ENCODE results near the gene UQCC2.

Gene UQCC2

DNA sequence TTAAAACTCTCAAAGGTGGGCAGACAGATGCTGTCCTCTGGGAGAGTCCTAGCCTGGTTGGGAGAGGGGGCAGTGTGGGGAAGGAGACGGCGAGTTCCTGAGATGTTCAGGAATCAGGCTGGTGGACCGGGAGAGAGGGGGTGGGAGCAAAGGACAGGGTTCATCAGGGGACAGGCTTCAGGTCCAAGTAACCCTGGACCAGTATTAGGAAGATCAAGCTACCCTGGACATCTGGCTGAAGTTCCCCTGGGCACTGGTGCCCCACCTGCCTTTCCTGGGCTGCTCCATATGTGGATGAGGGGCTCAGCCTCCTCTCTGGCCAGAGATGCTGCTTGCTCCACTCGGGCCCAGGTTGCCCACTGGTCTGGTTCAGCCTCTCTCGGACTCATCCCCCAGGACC, 36.3 kb upstream of the UQCC2 start:
- H3K9me3 Mint-ChIP-seq = no peaks in the 10 kb centered on the region
- H3K27me3 Mint-ChIP-seq = no peaks in the 10 kb centered on the region
- H3K4me3 Mint-ChIP-seq = no peak overlapping the region
- H3K36me3 Mint-ChIP-seq (ENCODE audit: low read depth) = no peaks in the 10 kb centered on the region
- H3K27ac Mint-ChIP-seq = no peak overlapping the region
- H3K4me1 Mint-ChIP-seq (ENCODE audit: low read depth) = peaks cover 3% of the 10 kb centered on the region

DNA sequence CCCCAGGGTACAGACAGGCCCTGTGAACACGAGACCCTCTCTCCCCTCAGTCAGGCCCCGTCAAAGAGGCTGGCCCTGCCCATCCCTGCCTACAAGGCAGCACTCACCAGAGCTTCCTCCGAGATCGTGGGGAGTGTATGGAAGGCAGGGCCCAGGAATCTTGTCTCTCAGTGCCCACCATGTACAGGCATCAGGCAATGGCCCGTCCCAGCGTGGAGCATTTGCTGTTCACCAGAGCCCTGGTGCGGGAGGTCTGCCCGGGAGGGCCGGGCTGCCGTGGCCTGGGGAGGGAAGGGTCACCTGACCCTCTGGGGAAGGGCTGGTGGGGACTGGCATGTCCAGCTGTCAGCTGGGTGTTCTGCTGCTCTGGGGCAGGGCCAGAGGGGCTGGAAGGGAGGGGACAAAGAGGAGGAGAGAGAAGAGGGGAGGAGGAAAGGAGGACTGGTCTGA, 35.2 kb upstream of the UQCC2 start, which contains the start of gene IP6K3:
Gene IP6K3, minus strand, starts transcription at position 255 of the 450 bp plus-strand sequence. CDS start 11,429 bp downstream, outside the sequence.
- Mint-ChIP-seq H3K36me3 (ENCODE audit: low read depth) (no peaks in the 10 kb centered on the region), H3K4me3 (no peak within 1 kb of the TSS), H3K27me3 (no peaks in the 10 kb centered on the region), H3K4me1 (ENCODE audit: low read depth) (peaks cover 3% of the 10 kb centered on the region), H3K27ac (no peak within 1 kb of the TSS), H3K9me3 (no peaks in the 10 kb centered on the region)

DNA sequence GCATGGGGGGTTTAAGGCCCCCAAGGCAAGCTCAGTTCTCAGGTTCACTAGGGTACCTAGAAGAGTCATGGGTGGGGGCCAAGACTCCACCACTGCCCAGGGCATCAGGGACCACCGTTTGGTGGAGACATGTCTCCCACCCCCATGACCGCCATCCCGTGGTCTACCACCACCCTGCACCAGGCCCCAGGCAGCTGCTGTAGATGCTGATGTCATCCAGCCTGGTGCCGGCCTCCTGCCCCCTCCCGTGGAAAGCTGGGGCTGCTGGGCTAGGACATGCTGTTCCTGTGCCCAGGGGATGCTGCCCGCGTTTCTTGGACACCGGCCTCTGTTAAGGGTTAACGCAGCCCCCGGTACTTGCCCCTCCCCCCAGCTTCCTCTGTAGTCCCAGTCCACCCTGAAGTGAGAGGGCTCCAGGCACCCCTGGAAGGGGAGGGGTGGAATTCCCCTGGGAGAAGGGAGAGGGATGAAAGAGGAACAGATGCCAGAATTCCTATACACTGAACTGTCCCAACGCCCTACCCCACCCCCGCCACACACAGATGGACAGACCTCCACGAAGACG, 34.6 kb upstream of the UQCC2 start:
- no peaks in the 10 kb centered on the region for H3K27me3 Mint-ChIP-seq
- no peaks in the 10 kb centered on the region for H3K9me3 Mint-ChIP-seq
- no peak overlapping the region for H3K4me3 Mint-ChIP-seq
- no peak overlapping the region for H3K27ac Mint-ChIP-seq
- H3K36me3 Mint-ChIP-seq (ENCODE audit: low read depth) = no peaks in the 10 kb centered on the region
- H3K4me1 Mint-ChIP-seq (ENCODE audit: low read depth) = peaks cover 3% of the 10 kb centered on the region

DNA sequence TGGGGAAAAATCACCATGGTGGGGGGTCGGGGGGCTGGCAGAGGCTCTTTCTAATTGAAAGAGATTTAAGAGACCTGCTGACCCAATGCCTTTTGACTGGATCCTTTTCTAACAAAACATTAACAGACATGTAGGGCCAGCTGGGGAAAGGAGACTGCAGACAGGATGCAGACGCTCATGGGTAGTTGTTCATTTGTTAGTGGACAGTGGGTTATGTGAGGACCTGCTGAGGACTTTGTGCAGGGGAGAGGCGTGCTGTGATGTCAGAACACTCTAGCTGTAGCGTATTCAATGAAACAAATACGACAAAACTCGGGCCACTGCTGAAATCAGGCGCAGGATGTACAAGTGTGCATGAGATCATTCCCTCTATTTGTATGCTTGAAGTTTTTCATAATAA, 34.0 kb upstream of the UQCC2 start:
- Mint-ChIP-seq H3K27me3 (no peaks in the 10 kb centered on the region), H3K4me1 (ENCODE audit: low read depth) (peaks cover 3% of the 10 kb centered on the region), H3K4me3 (no peak overlapping the region), H3K27ac (no peak overlapping the region), H3K36me3 (ENCODE audit: low read depth) (no peaks in the 10 kb centered on the region), H3K9me3 (no peaks in the 10 kb centered on the region)

DNA sequence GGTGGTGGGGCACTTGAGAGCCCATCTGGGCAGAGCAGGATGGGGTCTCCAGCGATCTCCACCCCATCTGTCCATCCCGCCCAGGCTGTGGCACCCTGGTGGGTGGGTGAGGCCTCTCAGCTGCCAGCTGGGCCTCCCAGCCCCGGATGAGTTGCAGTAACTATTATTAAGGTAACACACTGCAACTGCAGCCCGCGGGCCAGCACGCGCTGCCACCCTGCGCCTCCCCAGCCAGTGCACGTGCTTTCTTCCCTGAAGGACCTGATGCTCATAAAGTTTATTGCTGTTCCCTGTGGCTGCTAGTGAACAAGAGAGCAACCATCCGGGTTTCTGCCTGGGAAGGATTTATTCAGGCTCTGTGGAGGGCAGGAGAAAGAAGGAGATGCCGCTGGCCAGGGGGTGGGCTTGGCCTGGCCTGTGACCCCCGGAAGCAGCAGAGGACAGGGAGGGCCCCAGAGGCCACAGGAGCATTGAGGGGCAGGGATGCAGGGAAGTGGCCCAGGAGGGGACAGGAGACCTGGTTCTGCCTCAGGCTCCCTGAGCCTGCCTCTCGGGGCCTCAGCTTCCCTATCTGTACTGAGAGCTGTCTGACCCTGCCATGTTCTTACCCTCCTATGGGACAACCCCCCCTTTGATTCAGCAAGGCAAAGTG, 33.5 kb upstream of the UQCC2 start:
- H3K9me3 Mint-ChIP-seq = no peaks in the 10 kb centered on the region
- H3K4me1 Mint-ChIP-seq (ENCODE audit: low read depth) = peaks cover 3% of the 10 kb centered on the region
- H3K27me3 Mint-ChIP-seq = no peaks in the 10 kb centered on the region
- no peak overlapping the region for H3K4me3 Mint-ChIP-seq
- no peak overlapping the region for H3K27ac Mint-ChIP-seq
- H3K36me3 Mint-ChIP-seq (ENCODE audit: low read depth) = no peaks in the 10 kb centered on the region

DNA sequence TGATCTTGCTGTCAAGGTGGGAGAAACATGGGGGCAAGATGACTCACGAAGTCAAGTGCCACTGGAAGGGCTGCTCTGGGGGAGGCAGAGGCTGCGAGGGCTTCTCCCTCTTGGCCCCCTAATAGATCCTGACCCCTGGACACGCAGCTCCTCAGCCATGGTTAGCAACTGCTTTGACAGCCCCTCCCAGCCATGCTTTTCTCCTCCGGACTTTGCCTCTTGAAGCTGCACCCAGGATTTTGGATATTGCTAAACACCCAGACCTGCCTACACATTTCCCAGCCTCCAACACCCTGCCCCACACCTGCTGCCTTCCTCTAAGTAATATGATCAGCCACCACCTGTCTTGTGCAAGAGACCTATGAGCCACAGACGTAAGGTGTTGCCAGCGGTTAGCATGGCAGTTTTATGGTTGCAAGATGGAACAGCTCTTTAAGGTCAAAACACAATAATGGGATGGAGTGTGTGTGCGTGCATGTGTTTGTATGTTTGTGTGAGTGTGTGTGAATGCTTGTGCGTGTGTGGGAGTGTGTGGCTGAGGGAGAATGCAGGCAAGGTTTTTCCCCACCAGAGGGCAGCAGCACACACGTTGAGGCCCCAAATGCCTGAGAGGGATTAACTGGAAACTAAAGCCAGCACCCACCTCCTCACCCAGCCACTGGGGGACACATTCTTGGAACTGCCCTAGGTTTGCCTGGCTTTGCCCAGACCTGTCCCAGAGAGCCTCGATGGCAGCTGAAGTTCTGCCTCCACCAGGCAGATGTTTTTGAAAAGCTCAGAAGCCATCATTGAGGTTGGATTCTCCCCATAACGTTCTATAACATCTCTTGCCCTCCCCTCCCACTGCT, 32.7 kb upstream of the UQCC2 start:
- no peak overlapping the region for H3K4me3 Mint-ChIP-seq
- no peak overlapping the region for H3K27ac Mint-ChIP-seq
- H3K27me3 Mint-ChIP-seq = no peaks in the 10 kb centered on the region
- H3K9me3 Mint-ChIP-seq = no peaks in the 10 kb centered on the region
- peaks cover 3% of the 10 kb centered on the region for H3K4me1 Mint-ChIP-seq (ENCODE audit: low read depth)
- no peaks in the 10 kb centered on the region for H3K36me3 Mint-ChIP-seq (ENCODE audit: low read depth)

DNA sequence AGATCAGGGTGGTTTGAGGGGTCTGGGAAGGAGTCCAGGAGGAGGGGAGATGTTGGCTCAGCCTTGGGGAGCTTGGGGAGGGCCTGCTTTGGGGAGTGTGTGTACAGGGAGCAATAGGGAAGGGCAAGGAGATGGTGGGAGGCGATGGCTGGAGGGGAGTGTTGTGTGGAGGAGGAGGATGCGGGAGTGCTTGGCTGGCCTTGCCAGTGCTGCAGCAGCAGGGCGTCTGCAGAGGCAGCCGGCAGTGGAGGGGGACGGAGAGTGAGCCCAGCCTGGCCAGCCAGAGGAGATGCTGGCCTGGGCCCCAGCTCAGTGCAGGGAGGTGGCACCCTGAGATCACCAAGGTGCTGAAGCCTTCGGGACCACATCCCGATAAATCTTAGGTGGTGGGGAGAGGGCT, 31.3 kb upstream of the UQCC2 start:
- H3K4me1 Mint-ChIP-seq (ENCODE audit: low read depth) = peaks cover 3% of the 10 kb centered on the region
- no peak overlapping the region for H3K27ac Mint-ChIP-seq
- H3K9me3 Mint-ChIP-seq = no peaks in the 10 kb centered on the region
- H3K27me3 Mint-ChIP-seq = no peaks in the 10 kb centered on the region
- H3K4me3 Mint-ChIP-seq = no peak overlapping the region
- H3K36me3 Mint-ChIP-seq (ENCODE audit: low read depth) = no peaks in the 10 kb centered on the region

DNA sequence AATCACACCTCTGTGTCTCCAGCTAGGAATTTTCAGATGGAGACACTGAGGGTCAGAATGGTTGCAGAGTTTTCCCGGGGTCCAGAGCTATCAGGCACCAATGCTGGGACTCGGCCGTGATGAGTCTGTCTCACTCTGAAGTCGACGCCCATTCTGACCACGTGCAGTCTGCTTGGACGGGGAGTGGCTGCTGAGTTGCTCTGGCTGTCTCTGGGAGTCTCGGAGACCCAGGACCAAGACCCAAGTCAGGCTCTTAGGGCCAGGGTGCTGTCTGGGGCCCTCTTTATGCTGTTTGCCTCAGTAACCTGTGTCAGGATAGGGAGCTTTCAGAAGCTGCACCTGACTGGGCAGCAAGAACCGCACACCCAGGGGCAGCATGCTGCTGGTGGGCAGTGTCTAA, 30.6 kb upstream of the UQCC2 start:
- Mint-ChIP-seq H3K36me3 (ENCODE audit: low read depth) (no peaks in the 10 kb centered on the region), H3K9me3 (no peaks in the 10 kb centered on the region), H3K27ac (no peak overlapping the region), H3K4me1 (ENCODE audit: low read depth) (peaks cover 3% of the 10 kb centered on the region), H3K4me3 (no peak overlapping the region), H3K27me3 (no peaks in the 10 kb centered on the region)

DNA sequence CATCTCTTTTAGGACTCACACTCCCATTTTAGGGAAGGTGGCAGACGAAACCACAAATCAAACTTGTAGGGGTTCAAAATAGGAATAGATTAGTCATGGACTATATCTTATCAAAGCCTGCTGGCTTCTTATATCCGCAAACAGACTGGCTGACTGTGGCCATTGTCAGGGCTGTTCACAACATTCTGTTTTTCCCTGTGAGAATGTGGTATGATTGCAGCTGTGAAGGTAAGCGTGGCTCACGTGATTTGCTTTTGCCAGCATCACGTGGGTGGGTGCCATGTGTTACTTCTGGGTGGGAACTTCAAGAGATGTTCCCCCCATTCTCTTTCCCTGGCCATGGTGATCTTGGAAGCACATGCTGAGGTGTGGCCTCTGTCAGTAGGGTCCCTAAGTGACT, 29.3 kb upstream of the UQCC2 start:
- H3K27me3 Mint-ChIP-seq = no peaks in the 10 kb centered on the region
- H3K27ac Mint-ChIP-seq = no peak overlapping the region
- no peaks in the 10 kb centered on the region for H3K36me3 Mint-ChIP-seq (ENCODE audit: low read depth)
- no peak overlapping the region for H3K4me3 Mint-ChIP-seq
- no peaks in the 10 kb centered on the region for H3K9me3 Mint-ChIP-seq
- peaks cover 3% of the 10 kb centered on the region for H3K4me1 Mint-ChIP-seq (ENCODE audit: low read depth)

DNA sequence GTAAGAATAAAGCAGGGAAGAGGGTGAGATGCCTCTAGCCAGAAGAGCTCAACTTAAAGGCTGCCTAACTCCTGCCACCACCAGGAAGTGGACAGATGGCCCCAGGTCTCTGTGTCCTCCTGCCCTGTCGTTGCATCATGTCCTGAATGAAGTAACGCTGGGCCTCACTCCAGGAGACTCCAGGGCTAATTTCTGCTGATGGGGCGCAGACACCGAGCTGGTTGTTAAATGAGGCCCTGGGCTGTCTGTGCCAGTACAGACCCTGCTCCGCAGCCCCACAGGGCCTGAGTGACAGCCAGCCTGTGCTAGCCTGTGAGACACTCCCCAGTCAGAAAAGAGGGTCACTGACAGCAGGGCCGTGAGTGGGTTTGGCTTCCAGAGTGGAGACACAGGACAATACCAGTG, 28.7 kb upstream of the UQCC2 start:
- H3K27me3 Mint-ChIP-seq = no peaks in the 10 kb centered on the region
- no peaks in the 10 kb centered on the region for H3K36me3 Mint-ChIP-seq (ENCODE audit: low read depth)
- H3K4me3 Mint-ChIP-seq = no peak overlapping the region
- H3K27ac Mint-ChIP-seq = no peak overlapping the region
- H3K9me3 Mint-ChIP-seq = no peaks in the 10 kb centered on the region
- H3K4me1 Mint-ChIP-seq (ENCODE audit: low read depth) = peaks cover 3% of the 10 kb centered on the region

DNA sequence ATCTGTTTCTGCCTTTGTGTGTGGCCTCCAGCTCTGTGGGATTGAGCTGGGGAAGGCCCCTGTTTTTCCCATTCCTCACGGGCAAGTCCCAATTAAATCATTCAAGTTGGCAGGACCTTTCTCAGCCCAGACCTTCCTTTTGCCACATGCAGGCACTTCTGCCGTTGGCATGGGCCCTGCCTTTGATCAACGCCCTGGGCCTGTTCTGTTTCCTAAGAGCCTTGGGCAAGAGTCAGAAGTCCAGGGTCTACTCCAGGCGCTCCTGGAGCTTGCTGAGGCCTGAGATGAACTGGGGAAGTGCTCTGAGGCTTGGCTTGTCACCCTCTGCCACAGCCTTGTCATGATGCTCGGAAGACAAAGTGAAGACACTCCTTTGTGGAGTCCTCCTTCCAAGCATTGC, 28.1 kb upstream of the UQCC2 start:
- peaks cover 3% of the 10 kb centered on the region for H3K4me1 Mint-ChIP-seq (ENCODE audit: low read depth)
- no peak overlapping the region for H3K4me3 Mint-ChIP-seq
- H3K9me3 Mint-ChIP-seq = no peaks in the 10 kb centered on the region
- H3K27me3 Mint-ChIP-seq = no peaks in the 10 kb centered on the region
- H3K27ac Mint-ChIP-seq = no peak overlapping the region
- no peaks in the 10 kb centered on the region for H3K36me3 Mint-ChIP-seq (ENCODE audit: low read depth)

DNA sequence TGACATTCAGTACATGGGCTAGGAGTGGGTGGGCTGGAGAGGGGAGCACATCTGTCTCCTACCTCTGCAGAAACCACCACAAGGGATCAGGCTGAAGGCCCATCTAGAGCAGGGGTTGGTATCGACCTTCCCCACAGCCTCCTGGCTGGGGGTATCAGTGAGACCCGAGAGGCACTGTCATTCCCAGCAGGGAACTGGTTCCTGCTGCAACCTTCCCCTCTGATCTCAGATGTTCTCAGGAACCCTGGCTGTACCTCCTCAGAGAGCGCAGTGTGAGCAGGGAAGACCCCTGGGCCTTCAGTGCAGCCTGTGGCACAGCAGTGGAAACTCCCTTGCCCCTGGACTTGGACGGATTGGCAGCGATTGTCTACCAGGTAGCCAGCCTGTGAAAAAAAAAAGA, 27.4 kb upstream of the UQCC2 start:
- Mint-ChIP-seq H3K27me3 (no peaks in the 10 kb centered on the region), H3K36me3 (ENCODE audit: low read depth) (no peaks in the 10 kb centered on the region), H3K27ac (no peak overlapping the region), H3K4me3 (no peak overlapping the region), H3K9me3 (no peaks in the 10 kb centered on the region), H3K4me1 (ENCODE audit: low read depth) (no peaks in the 10 kb centered on the region)

DNA sequence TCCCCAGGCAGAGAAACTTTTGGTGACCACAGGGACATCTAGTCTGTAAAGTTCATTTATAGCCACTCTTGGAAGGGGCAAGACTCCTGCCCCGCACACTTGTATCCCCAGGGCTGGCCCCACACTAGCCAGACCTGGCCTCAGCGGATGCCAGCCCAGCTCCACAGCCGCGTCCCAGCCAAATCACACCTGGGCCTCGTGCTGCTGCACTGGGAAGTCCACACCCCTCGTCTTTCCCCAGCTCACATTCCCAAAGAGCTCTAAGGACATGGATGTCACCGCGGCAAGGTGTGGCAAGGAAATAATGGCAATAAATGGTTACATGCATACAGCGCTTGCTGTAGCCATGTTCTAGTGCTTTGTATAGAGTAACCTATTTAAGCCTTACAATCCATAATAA, 26.7 kb upstream of the UQCC2 start:
- Mint-ChIP-seq H3K4me3 (no peak overlapping the region), H3K36me3 (ENCODE audit: low read depth) (no peaks in the 10 kb centered on the region), H3K9me3 (no peaks in the 10 kb centered on the region), H3K27me3 (no peaks in the 10 kb centered on the region), H3K4me1 (ENCODE audit: low read depth) (no peaks in the 10 kb centered on the region), H3K27ac (no peak overlapping the region)

DNA sequence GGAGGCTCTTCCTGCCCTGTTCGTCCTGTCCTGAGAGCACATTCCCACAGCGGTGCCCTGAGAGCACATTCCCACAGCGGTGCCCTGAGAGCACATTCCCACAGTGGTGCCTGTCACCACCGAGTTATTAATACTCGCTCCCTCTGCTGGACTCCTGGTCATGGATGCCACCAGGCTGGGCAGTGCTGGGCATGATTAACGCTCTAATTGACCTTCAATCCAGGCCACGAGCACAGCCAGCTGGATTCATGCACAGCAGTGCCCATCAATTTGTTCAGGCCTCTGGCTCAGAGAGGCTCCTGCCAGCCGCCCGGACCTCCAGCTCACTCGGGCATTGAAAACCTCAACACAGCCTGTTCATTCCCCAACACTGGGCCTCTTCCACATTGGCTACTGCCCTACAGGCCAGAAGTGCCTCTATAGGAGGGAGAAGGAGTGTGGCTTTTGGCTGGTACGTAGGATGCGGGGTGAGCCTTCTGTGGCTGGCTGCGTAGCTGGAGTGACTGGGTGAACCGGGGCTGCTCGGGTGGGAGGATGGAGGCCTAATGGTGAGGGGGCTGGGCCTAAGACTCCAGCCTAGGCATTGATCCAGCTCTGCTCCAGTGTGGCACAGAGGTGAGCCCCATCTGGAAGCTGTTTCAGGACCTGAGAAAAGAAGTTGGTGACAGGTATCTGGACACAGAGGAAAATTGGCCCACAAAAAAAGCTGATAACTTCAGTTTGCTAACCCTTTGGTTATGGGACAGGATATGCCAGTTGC, 25.9 kb upstream of the UQCC2 start:
- no peak overlapping the region for H3K4me3 Mint-ChIP-seq
- no peaks in the 10 kb centered on the region for H3K36me3 Mint-ChIP-seq (ENCODE audit: low read depth)
- no peaks in the 10 kb centered on the region for H3K9me3 Mint-ChIP-seq
- no peaks in the 10 kb centered on the region for H3K4me1 Mint-ChIP-seq (ENCODE audit: low read depth)
- no peak overlapping the region for H3K27ac Mint-ChIP-seq
- H3K27me3 Mint-ChIP-seq = no peaks in the 10 kb centered on the region

DNA sequence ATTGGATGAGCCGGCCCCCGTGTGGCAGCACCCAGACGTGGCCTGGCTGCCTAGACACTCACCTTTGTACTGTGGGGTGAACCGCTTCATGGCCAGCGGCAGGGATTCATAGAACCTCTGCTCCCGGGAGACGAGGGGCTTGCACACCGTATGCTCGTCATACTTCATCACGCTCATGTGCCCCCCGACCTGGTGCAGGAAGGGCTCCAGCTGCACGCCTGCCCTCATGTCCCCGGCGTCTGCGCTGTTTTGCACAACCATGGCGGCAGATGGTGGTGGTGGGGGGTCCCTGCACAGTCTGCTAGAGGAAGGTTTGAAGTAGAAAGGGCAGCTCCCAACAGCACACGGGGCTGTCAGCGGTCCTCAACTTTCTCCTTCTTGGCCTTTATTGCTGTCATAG, 23.7 kb upstream of the UQCC2 start:
- no peaks in the 10 kb centered on the region for H3K36me3 Mint-ChIP-seq (ENCODE audit: low read depth)
- H3K9me3 Mint-ChIP-seq = no peaks in the 10 kb centered on the region
- H3K27ac Mint-ChIP-seq = no peak overlapping the region
- no peak overlapping the region for H3K4me3 Mint-ChIP-seq
- no peaks in the 10 kb centered on the region for H3K27me3 Mint-ChIP-seq
- no peaks in the 10 kb centered on the region for H3K4me1 Mint-ChIP-seq (ENCODE audit: low read depth)

All from stimulated activated naive CD8-positive, alpha-beta T cell treated with anti-CD3 and anti-CD28 coated beads, Interleukin-15, Interleukin-2, amounts not matched to agents 100 ng/mL and 50 ng/mL, for 24 hours (primary cell).